Kidney (tissue), 14 donors: Measurements from ENCODE around the gene NXPH4. TPM values are rescaled to one million over a fixed set of nuclear protein-coding genes. Genes with fewer than 3 reads are reported as not detected.

Experiments used
- DNase-seq, 5 donors: peaks; one replicate each; pipeline ENCODE4 v3.0.0-alpha.2; 2013 to 2020
- FAIRE-seq: peaks from 2 replicates; lab custom pipeline; 2012; peaks lifted over from hg19 to GRCh38; lab: Jason Lieb, UNC
- H3K27ac ChIP-seq, 2 donors: one replicate each; pipeline ENCODE4 v1.7.0; 2013; ENCODE audit warnings: low read depth in 2 of 2, low read length in 2 of 2, inconsistent platforms in 1 of 2
- H3K27me3 ChIP-seq: one replicate; pipeline ENCODE4 v1.7.1; 2013; ENCODE audit warnings: low read length, inconsistent platforms; ENCODE audit not compliant: control insufficient read depth, insufficient read depth
- H3K36me3 ChIP-seq, 3 donors: one replicate each; pipeline versions ENCODE4 v1.7.0 to v1.7.1; 2013; ENCODE audit warnings: low read length in 3 of 3, control low read depth in 1 of 3, inconsistent platforms in 1 of 3; ENCODE audit not compliant: insufficient read depth in 3 of 3, control insufficient read depth in 2 of 3
- H3K4me1 ChIP-seq, 3 donors: one replicate each; pipeline versions ENCODE4 v1.7.0 to v1.7.1; 2013; ENCODE audit warnings: low read length in 3 of 3, inconsistent platforms in 1 of 3, low read depth in 1 of 3; ENCODE audit not compliant: control insufficient read depth in 2 of 3, insufficient read depth in 2 of 3
- H3K4me3 ChIP-seq, 3 donors: one replicate each; pipeline versions ENCODE4 v1.7.0 to v1.8.1; 2013; ENCODE audit warnings: low read length in 3 of 3, control low read depth in 1 of 3, inconsistent platforms in 1 of 3
- H3K9ac ChIP-seq, 3 donors: one replicate each; pipeline versions ENCODE4 v1.7.0 to v1.7.1; 2013; ENCODE audit warnings: low read length in 3 of 3, control low read depth in 1 of 3, inconsistent platforms in 1 of 3
- H3K9me3 ChIP-seq, 3 donors: one replicate each; pipeline versions ENCODE4 v1.7.0 to v1.7.1; 2013; ENCODE audit warnings: low read length in 3 of 3, control low read depth in 1 of 3, inconsistent platforms in 1 of 3; ENCODE audit not compliant: control insufficient read depth in 2 of 3, insufficient read depth in 1 of 3
- CTCF ChIP-seq: IDR thresholded peaks from 3 replicates; pipeline ENCODE4 v1.5.1; 2012; ENCODE audit warnings: mild to moderate bottlenecking, moderate library complexity, borderline replicate concordance; ENCODE audit not compliant: insufficient read depth; ENCODE audit errors: extremely low read depth
- intact Hi-C: fragments of 100-400 bp; cut with DNase I; formaldehyde crosslinking; loops from one replicate; pipeline ENCODE4 v1.11.1; 2022
- polyA plus RNA-seq: library from polyadenylated mRNA; stranded (reverse); fragments of 350-450 nt; fragmentation: Illumina TruSeq; extraction: RNeasy Lipid Tissue Mini Kit (QIAGEN cat#74804); gene quantifications from one replicate; pipeline ENCODE4 v1.2.3, GENCODE V29; 2014; ENCODE audit warnings: low read depth, low replicate concordance; ENCODE audit not compliant: insufficient read depth
- total RNA-seq: library from RNA; stranded (reverse); fragmentation: NEBNext Ultra II Directional; extraction: Animal tissue kit (Norgen Biotek cat#: 25700); gene quantifications from one replicate; pipeline ENCODE4 v1.2.1, GENCODE V29; 2021
- donor health status: control.
- donor health status: control.
- donor health status: control.
- donor health status: control.
- donor health status: control.
- donor health status: DM: yes; HTN: yes; CAD: no.
- donor health status: Normal renal cell carcinoma (clear cell type).

NXPH4 gene
- total and polyA plus RNA-seq, 2 donors from 2014 or later, result 0.16 to 0.71 TPM

GRCh38 chr12:57169046-57169795 is 47.4 kb upstream of the NXPH4 start:
- no peak overlapping the region for H3K27ac ChIP-seq
- H3K27me3 ChIP-seq, result no peaks in the 10 kb centered on the region
- H3K9ac ChIP-seq, result no peak overlapping the region
- H3K9me3 ChIP-seq, result no peaks in the 10 kb centered on the region
- no peaks in the 10 kb centered on the region for H3K4me1 ChIP-seq
- peaks cover 0 to 9% (median 9%) of the 10 kb centered on the region in 3 donors for H3K36me3 ChIP-seq
- intact Hi-C loops, result no loop called here
- no peak overlapping the region for H3K4me3 ChIP-seq
- no peak for TF ChIP-seq CTCF
- no peak for FAIRE-seq
- no peak for DNase-seq

- Histone ChIP-seq H3K9me3 (no peaks in the 10 kb centered on the region), H3K36me3 (peaks cover 0 to 9% (median 6%) of the 10 kb centered on the region in 3 donors), H3K27ac (no peak overlapping the region), H3K9ac (no peak overlapping the region), H3K27me3 (no peaks in the 10 kb centered on the region), H3K4me1 (no peaks in the 10 kb centered on the region), H3K4me3 (no peak overlapping the region)
- intact Hi-C loops, result no loop called here
- DNase-seq, result no peak
- no peak for TF ChIP-seq CTCF
- FAIRE-seq, result no peak
Measured at GRCh38 chr12:57169969-57170368, 46.6 kb upstream of the NXPH4 start.

GRCh38 chr12:57170408-57170807 is 46.2 kb upstream of the NXPH4 start:
- no peak for FAIRE-seq
- Histone ChIP-seq H3K9ac (no peak overlapping the region), H3K36me3 (peaks cover 0 to 9% (median 5%) of the 10 kb centered on the region in 3 donors), H3K9me3 (no peaks in the 10 kb centered on the region), H3K4me1 (no peaks in the 10 kb centered on the region), H3K4me3 (no peak overlapping the region), H3K27ac (no peak overlapping the region), H3K27me3 (no peaks in the 10 kb centered on the region)
- no peak for TF ChIP-seq CTCF
- intact Hi-C loops, result no loop called here
- no peak for DNase-seq
